Lower leg skin (tissue), 4 donors: Measurements from ENCODE around the gene TUT4. TPM values are rescaled to one million over a fixed set of nuclear protein-coding genes. Genes with fewer than 3 reads are reported as not detected.

Source experiments
- DNase-seq, 2 donors: peaks; one replicate each; pipeline ENCODE4 v3.0.0-alpha.2; 2019; ENCODE audit warnings: low spot score in 2 of 2
- H3K4me3 ChIP-seq: fragments of 200-600 bp; sonication (generic); 2 replicates; pipeline ENCODE4 v1.5.1; 2017; ENCODE audit warnings: mild to moderate bottlenecking, low read depth; ENCODE audit not compliant: poor library complexity, severe bottlenecking
- CTCF ChIP-seq, 3 donors: fragments of 450-650 bp; IDR thresholded peaks; one replicate each; pipeline ENCODE4 v1.5.1; 2016; ENCODE audit warnings: antibody characterized with exemption in 3 of 3, mild to moderate bottlenecking in 3 of 3, moderate library complexity in 2 of 3
- POLR2A ChIP-seq, 2 donors: fragments of 450-650 bp; IDR thresholded peaks; one replicate each; pipeline ENCODE4 v1.6.1; 2016 to 2017; ENCODE audit warnings: antibody characterized with exemption in 2 of 2, mild to moderate bottlenecking in 1 of 2, moderate library complexity in 1 of 2
- WGBS, 2 donors: methylation state at CpG; one replicate each; pipeline ENCODE4 v1.1.5; 2018; 5-methylcytosine and 5-hydroxymethylcytosine counted together
- intact Hi-C: fragments of 100-400 bp; cut with DNase I; formaldehyde crosslinking; loops from one replicate; pipeline ENCODE4 v1.15.0; 2023; ENCODE audit warnings: low total_unique reads
- total RNA-seq, 4 donors: library from RNA; depleted of rRNA; stranded (reverse); fragments of >200 nt; gene quantifications; one replicate each; pipeline ENCODE4 v1.1.0, GENCODE V29; 2016

The TUT4 gene
- total RNA-seq, 4 donors from 2014 or later: 36.8 to 94.0 (median 52.0) TPM

DNA sequence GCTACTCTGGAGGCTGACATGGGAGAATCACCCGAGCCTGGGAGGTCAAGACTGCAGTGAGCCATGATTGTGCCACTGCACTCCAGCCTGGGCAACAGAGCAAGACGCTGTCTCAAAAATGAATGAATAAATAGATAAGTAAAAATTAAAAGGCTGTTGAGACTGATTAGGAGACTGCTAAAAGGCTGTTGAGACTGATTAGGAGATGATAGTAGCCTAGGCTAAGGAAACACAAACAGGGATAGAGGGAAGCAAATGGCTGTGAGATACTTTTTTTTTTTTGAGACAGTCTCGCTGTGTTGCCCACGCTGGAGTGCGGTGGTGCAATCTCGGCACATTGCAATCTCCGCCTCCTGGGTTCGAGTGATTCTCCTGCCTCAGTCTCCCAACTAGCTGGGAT lies 120.1 kb downstream of the TUT4 start:
- 92 to 94% methylated on average over 8 of the region's 8 CpGs for WGBS, 2 donors
- no peak for TF ChIP-seq POLR2A (IDR thresholded peaks at IDR 0.05)
- TF ChIP-seq CTCF (IDR thresholded peaks at IDR 0.05): no peak
- H3K4me3 ChIP-seq: no peak overlapping the region
- intact Hi-C loops: no loop called here
- no peak for DNase-seq

- intact Hi-C loops: loop anchor here (5.0 kb wide), 1 partner anchor 1490 kb away; no protein-coding TSS in a partner anchor
- whole genome bisulfite sequencing, 2 donors: 95 to 100% methylated on average over 1 of the region's 1 CpG
- no peak overlapping the region for H3K4me3 ChIP-seq
- TF ChIP-seq CTCF (IDR thresholded peaks at IDR 0.05) (no peak), POLR2A (IDR thresholded peaks at IDR 0.05) (no peak)
- no peak for DNase-seq
Observed at GRCh38 chr1:52427152-52427551, 125.7 kb downstream of the TUT4 start.

- intact Hi-C loops: loop anchor here (5.0 kb wide), 1 partner anchor 1489 kb away; no protein-coding TSS in a partner anchor
- WGBS, 2 donors: 68 to 77% methylated on average over 3 of the region's 3 CpGs
- no peak for DNase-seq
- H3K4me3 ChIP-seq: no peak overlapping the region
- TF ChIP-seq CTCF (IDR thresholded peaks at IDR 0.05): no peak
- TF ChIP-seq POLR2A (IDR thresholded peaks at IDR 0.05): no peak
Observed at GRCh38 chr1:52426371-52426770, 126.5 kb downstream of the TUT4 start.

DNA sequence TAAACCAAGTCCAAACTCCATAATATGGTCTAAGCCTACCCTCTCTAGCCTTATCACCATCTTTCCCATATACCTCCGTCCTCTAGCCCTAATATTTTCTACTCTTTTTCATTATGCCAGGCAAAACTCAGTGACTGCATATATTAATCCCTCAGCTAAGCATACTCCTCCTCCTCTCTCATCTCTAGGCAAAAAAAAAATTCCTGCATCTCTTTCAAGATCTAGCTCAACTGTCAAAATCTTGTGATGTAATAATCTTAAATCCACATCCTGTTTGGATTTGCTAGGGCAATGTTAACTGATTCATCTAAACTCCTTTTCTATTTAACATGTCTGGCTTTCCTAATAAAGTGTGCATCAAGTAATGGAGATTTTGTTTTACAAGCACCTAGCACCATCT lies 128.1 kb downstream of the TUT4 start:
- no peak for TF ChIP-seq CTCF (IDR thresholded peaks at IDR 0.05)
- no peak for TF ChIP-seq POLR2A (IDR thresholded peaks at IDR 0.05)
- WGBS, 2 donors: 97 to 100% methylated on average over 1 of the region's 1 CpG
- H3K4me3 ChIP-seq: no peak overlapping the region
- intact Hi-C loops: loop anchor here (5.0 kb wide), 1 partner anchor 1488 kb away; no protein-coding TSS in a partner anchor
- no peak for DNase-seq

- no peak for DNase-seq
- H3K4me3 ChIP-seq: no peak overlapping the region
- intact Hi-C loops: no loop called here
- TF ChIP-seq CTCF (IDR thresholded peaks at IDR 0.05): no peak
- TF ChIP-seq POLR2A (IDR thresholded peaks at IDR 0.05): no peak
Observed at GRCh38 chr1:52424231-52424636, 128.7 kb downstream of the TUT4 start.

DNA sequence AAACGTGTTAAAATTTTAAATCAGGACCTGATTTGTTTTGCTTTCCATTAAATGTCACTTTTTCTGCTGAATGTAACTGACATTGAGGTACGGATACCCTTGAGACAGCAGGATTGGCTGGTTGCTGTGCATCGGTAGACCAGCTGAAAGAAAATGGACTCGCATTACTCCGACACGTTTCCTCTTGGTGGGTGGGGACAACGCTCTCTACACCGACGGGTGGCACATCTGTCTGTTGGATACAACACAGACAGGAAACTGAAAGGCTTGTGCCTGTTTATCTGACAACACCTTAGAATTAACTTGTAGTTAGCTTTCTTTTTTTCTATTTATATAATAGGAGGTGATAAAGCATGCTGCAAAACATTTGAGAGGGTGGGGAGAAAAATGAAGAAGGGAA lies 129.1 kb downstream of the TUT4 start:
- H3K4me3 ChIP-seq: no peak overlapping the region
- intact Hi-C loops: no loop called here
- no peak for DNase-seq
- no peak for TF ChIP-seq POLR2A (IDR thresholded peaks at IDR 0.05)
- no peak for TF ChIP-seq CTCF (IDR thresholded peaks at IDR 0.05)
- 74 to 76% methylated on average over 9 of the region's 9 CpGs for WGBS, 2 donors
